D341Med (cell line): ENCODE results near the gene FRMD1.

Source experiments
- DNase-seq: peaks from one replicate; pipeline ENCODE4 v3.0.0; 2012; ENCODE audit warnings: low spot score

FRMD1 gene

GRCh38 chr6:168026925-168027324 is 52.1 kb downstream of the FRMD1 start:
- DNase-seq: no peak

GRCh38 chr6:168025831-168026710 is 52.9 kb downstream of the FRMD1 start:
- no peak for DNase-seq

GRCh38 chr6:168024951-168025510 is 54.0 kb downstream of the FRMD1 start:
- DNase-seq: no peak

GRCh38 chr6:168022488-168023321 is 56.3 kb downstream of the FRMD1 start:
- no peak for DNase-seq

- DNase-seq: no peak
Measured at GRCh38 chr6:168021581-168021980, 57.4 kb downstream of the FRMD1 start.

- no peak for DNase-seq
Measured at GRCh38 chr6:168020242-168020641, 58.8 kb downstream of the FRMD1 start.

GRCh38 chr6:168018664-168019063 is 60.3 kb downstream of the FRMD1 start:
- DNase-seq: no peak

GRCh38 chr6:168017629-168018028 is 61.4 kb downstream of the FRMD1 start:
- DNase-seq: no peak

GRCh38 chr6:168016721-168017525 is 62.1 kb downstream of the FRMD1 start:
- no peak for DNase-seq

- no peak for DNase-seq
Measured at GRCh38 chr6:168016176-168016620, 62.8 kb downstream of the FRMD1 start.

GRCh38 chr6:168015482-168016175 is 63.4 kb downstream of the FRMD1 start:
- no peak for DNase-seq

- no peak for DNase-seq
Measured at GRCh38 chr6:168015009-168015408, 64.0 kb downstream of the FRMD1 start.

- DNase-seq: no peak
Measured at GRCh38 chr6:168014428-168014827, 64.6 kb downstream of the FRMD1 start.

- no peak for DNase-seq
Measured at GRCh38 chr6:168013250-168013915, 65.6 kb downstream of the FRMD1 start.

- DNase-seq: no peak
Measured at GRCh38 chr6:168012431-168013249, 66.4 kb downstream of the FRMD1 start.

- no peak for DNase-seq
Measured at GRCh38 chr6:168011291-168011690, 67.7 kb downstream of the FRMD1 start.

GRCh38 chr6:168009331-168009730 is 69.7 kb downstream of the FRMD1 start:
- no peak for DNase-seq

GRCh38 chr6:168007592-168008338 is 71.2 kb downstream of the FRMD1 start:
- DNase-seq: no peak

- no peak for DNase-seq
Measured at GRCh38 chr6:168005796-168006195, 73.2 kb downstream of the FRMD1 start.
